HG03159 (cell line): Measurements from ENCODE around the gene CDK5RAP1.

ENCODE experiments used
- ATAC-seq: cut with Tn5 transposase; IDR thresholded peaks from one replicate; pipeline ENCODE4 v1.9.1; 2021; ENCODE audit warnings: mild to moderate bottlenecking, moderate library complexity; ENCODE audit not compliant: unreplicated experiment

Gene CDK5RAP1

GRCh38 chr20:33337531-33338165 is 63.7 kb downstream of the CDK5RAP1 start:
- no peak for ATAC-seq

DNA sequence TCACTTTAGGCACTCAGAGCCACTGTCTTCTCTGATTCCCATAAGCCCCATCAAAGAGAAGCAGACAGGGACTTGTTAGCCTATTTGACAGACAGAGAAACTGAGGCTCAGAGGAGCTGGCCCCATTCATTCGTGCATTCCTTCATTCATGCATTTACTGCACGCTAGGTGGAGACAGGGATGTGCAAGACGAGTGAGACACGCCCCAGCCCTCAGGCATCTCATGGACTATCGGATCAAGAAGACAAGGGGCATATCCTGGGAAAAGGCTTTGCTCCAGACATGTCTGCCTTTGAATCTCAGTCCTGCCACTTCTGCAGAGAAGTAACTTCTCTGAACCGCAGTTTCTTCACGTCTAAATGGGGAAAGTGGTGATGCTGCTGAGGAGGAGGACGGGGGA is 64.2 kb downstream of the CDK5RAP1 start:
- no peak for ATAC-seq

DNA sequence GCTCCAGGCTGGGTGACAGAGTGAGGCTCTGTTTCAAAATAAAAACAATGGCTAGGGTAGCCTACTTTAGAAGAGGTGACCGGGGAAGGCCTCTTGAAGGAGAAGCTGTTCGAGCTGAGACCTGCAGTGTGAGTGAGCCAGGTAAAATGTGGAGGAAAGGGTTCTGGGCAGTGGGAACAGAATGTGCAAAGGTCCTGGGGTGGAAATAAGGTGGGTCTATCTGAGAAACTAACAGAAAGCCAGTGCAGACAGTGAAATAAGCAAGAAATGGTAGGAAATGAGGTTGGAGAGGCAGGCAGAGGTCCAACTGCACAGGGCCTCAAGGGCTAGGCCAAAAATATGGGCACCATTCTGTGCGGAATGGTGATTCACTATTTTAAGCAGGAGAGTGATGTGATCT is 64.9 kb downstream of the CDK5RAP1 start:
- ATAC-seq: no peak

DNA sequence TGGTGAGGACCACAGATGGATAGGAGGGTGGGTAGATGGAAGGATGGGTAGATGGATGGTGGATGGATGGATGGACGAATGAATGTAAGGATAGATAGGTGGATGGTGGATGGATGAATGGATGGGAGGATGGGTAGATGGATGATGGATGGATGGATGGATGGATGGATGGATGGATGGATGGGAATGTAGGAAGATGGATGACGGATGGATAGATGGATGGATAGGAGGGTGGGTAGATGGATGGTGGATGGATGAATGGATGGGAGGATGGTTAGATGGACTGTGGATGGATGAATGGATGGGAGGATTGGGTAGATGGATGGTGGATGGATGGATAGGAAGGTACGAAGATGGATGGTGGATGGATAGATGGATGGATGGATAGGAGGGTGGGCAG is 67.2 kb downstream of the CDK5RAP1 start:
- no peak for ATAC-seq

GRCh38 chr20:33333616-33334015 is 67.7 kb downstream of the CDK5RAP1 start:
- no peak for ATAC-seq

- ATAC-seq: no peak
Measured at GRCh38 chr20:33332905-33333456, 68.3 kb downstream of the CDK5RAP1 start.

DNA sequence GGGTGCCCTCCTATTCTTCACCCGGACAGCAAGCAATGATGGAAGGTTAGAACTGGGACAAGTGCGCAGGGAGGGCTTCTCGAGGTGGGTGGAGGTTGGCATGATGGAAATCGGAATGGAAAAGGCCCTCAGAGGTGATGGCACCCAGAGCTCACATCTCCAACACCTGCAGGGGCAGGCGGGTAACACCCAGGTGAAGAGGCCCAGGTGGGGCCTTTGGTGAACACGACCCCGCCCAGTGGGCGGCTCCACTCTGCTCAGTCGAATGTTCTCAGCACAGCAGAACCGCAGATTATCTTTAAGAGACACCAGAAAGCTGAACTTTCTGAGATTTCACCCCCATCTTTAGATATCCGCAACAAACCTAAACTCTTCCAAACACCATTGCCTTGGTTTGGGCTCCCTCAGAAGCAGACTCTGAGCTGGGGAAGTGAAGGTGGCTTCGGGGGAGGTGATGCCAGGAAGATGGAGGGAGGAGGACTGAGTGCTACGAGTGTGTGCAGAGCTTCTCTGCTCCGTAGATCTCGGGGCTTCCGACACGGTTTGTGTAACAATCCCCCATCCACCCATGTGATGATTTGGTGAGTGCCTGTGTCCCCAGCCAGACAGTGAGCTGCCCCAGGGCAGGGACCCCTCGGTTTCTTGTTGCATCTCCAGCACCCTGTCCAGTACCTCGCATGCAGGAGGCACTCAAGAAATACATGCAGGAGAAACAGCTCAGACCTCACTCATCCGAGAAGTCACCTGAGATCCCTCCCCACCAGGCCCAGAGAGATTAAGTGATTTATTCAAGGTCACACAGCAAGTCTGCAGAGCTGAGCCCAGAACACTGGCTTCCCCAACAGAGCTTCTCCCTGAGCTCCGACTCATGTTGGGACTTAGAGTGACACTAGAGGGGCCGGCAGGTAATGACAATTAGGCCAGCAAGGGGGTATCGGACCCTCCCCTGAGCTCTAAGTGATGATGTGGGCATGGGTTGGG is 72.9 kb downstream of the CDK5RAP1 start:
- no peak for ATAC-seq

GRCh38 chr20:33325350-33325749 is 76.0 kb downstream of the CDK5RAP1 start:
- no peak for ATAC-seq

DNA sequence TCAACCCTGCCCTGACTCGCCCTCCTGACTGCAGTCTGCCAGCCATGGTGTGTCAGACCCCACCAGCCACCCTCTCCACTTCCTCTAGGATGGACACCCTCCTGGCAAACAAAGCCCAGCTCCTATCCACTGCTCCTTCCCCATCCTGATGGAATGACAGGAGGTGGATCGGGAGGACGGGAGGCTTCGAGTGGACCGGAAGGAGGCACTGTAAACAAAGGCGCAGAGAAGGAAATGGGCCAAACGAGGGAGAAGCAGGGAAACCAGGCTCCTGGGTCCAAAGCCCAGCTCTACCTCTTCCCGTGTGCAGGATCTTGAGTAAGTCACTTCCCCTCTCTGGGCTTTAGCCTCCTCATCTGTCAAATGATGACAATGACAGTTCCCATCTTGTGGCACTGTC is 78.1 kb downstream of the CDK5RAP1 start:
- no peak for ATAC-seq

GRCh38 chr20:33322456-33322855 is 78.9 kb downstream of the CDK5RAP1 start:
- ATAC-seq: no peak

DNA sequence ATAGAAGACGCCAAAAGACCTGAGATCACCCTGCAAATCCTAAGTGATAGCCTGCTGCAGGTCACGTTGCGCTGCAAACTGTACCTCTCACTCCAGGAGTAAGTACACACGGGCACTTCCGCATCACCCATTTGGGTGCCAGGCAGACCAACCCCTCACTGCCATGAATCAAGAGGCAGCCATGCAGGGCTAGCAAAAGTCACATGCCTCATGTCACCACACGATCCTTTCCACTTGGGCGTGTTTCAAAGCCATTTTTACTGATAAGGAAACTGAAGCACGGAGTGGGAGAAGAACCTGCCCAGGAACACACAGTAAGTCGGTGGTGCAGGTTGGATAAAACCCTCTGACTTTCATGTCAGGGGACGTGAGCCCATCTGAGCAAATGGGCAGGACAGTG is 81.3 kb downstream of the CDK5RAP1 start:
- ATAC-seq: no peak

DNA sequence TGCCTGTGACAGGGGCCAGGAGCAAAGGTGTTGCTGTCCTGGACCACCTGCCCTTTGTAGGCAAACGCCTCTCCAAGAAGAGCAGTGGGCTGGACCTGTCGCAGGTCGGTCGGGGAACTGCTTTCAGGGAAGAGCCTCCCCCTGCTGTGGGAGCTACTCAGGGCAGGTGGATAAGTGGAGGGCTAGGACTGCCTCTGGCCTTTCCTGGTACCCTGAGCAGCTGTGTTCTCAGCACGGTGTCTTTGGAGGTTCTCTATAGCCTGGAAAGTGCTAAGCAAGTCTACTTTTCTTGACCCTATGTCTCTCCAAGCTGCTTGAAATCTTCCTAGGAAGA is 83.3 kb downstream of the CDK5RAP1 start:
- ATAC-seq: no peak

DNA sequence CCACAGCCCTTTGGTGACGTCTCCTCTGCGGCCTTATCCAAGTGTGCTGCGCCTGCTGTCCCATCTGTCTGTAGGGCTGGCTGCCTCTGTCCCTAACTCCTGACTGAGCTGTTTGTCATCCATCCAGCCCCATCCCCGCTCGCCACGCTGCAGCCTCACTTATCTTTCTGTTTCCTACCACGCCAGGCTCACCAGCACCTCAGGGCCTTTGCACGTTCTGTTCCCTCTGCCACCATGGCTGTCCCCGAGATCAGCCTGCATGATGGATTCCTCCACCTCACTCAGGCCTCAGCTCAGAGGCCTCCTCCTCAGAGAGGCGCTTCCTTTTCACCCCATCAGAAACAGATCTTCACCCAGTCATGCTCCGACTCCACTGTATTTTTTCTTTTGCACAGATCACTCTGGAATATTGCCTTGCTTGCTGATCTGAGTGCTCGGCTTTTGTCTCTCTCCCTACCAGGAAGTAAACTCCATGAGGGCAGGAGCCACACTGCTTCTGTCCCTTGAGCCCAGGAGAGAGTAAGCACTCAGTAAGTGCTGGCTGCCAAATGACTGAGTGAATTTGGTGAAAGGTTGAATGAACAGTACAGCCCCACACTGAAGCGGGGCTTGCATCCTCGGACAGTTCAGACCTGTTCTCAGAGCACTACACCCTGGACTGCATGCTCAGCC is 83.8 kb downstream of the CDK5RAP1 start:
- ATAC-seq: no peak

DNA sequence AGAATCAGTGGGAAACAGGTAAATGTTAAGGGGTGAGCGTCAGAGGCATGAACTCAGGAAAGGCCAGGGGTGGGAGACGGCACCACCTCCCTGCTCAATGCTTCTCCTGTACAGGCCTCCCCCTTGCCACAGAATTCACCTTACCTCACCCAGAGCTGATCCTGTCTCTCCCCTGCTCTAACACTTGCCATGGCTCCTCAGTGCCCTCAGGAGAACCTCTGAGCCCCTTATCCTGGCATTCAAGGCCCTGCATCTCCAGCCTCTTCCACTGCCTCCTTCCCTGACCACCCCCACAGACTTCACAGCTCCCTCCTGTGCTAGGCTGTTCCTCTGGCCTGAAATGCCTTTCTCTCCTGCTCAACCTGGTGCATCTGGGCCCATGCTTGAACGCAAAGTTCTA is 84.4 kb downstream of the CDK5RAP1 start:
- ATAC-seq: no peak

GRCh38 chr20:33316343-33316742 is 85.0 kb downstream of the CDK5RAP1 start:
- no peak for ATAC-seq

- no peak for ATAC-seq
Measured at GRCh38 chr20:33313686-33314314, 87.5 kb downstream of the CDK5RAP1 start.

DNA sequence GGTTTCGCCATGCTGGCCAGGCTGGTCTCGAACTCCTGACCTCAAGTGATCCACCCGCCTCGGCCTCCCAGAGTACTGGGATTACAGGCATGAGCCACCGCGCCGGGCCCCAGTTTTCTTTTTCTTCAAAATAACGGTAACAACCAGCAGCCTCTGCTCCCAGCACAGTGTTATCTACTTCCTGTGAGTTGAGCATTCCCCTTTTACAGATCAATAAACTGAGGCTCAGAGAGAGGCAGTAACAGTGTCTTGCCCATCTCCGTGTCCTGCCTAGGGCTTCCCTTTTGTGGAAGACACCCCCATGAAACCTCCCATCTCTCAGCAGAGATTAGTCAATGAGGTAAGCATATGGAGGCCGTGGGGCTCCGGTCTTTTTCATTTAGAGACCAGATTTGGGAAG is 88.7 kb downstream of the CDK5RAP1 start:
- ATAC-seq: no peak

GRCh38 chr20:33311996-33312395 is 89.3 kb downstream of the CDK5RAP1 start:
- no peak for ATAC-seq

- no peak for ATAC-seq
Measured at GRCh38 chr20:33311011-33311410, 90.3 kb downstream of the CDK5RAP1 start.

DNA sequence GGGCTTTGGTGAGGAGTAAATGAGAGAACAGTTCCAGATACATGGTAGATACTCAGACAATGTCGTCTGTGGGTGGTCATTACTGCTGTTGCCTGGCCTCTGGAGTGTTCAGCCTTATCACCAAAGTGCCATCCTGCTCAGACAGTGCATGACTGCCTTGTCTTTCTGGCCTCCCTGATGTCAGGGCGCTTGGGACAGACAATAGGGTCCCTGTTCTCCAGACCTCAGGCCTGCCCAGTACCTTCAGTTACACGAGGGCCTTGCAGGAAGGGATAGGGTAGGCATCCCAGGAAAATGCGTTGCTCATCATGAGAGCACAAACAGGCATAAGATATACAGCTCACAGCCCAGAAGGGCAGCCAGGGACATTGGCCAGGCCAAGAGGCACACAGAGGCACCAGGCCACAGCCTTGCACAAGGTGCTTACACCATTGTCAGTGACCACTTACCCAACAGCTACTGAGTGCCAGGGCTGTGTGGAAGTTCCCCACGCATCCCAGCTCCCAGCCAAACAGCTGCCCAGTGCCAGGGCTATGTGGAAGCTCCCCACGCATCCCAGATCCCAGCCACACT is 90.9 kb downstream of the CDK5RAP1 start:
- ATAC-seq: no peak

DNA sequence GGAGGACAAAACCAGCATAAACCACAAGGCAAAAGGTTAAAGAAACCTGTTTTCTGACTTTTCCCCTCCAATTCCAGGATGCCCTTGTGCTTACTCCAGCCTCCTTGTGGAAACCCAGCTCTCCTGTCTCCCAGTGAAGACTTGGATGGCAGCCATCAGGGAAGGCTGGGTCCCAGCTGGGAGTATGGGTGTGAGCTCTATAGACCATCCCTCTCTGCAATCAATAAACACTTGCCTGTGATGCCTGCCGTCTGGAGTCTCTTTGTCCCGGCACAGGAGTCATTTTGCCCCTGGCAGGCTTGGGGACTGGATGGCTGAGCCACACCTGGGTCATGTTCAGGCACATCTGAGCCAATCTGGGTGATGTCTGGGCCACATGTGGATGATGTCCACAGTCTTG is 91.7 kb downstream of the CDK5RAP1 start:
- no peak for ATAC-seq
